CD4-positive, alpha-beta T cell treated with Interleukin-15 for 4 hours (primary cell): ENCODE results near the gene MADD.

Source experiments
- DNase-seq: peaks from one replicate; pipeline ENCODE4 v3.0.0-alpha.2; 2020; ENCODE audit warnings: low spot score

Gene MADD

GRCh38 chr11:47340980-47341775 is 71.2 kb downstream of the MADD start:
- no peak for DNase-seq

GRCh38 chr11:47342036-47342803 is 72.3 kb downstream of the MADD start:
- DNase-seq = no peak

- DNase-seq = no peak
These were observed 72.9 kb downstream of the MADD start for GRCh38 chr11:47342854-47343253.

- DNase-seq = no peak
These were observed 76.1 kb downstream of the MADD start for GRCh38 chr11:47345890-47346563.

- no peak for DNase-seq
These were observed 77.2 kb downstream of the MADD start for GRCh38 chr11:47347137-47347536.

GRCh38 chr11:47348131-47348802 is 78.3 kb downstream of the MADD start:
- no peak for DNase-seq

- no peak for DNase-seq
These were observed 78.9 kb downstream of the MADD start for GRCh38 chr11:47348859-47349258.

- DNase-seq = no peak
These were observed 79.7 kb downstream of the MADD start for GRCh38 chr11:47349521-47350095.

- DNase-seq = no peak
These were observed 80.4 kb downstream of the MADD start for GRCh38 chr11:47350315-47350714.

- DNase-seq = no peak
These were observed 81.5 kb downstream of the MADD start for GRCh38 chr11:47351156-47352126.

GRCh38 chr11:47352556-47352955 is 82.6 kb downstream of the MADD start, which contains the start of gene MYBPC3:
Gene MYBPC3 (minus strand): TSS chr11:47352702. CDS start chr11:47352647, 55 bp downstream.
- DNase-seq = no peak

- DNase-seq = no peak
These were observed 84.2 kb downstream of the MADD start for GRCh38 chr11:47353978-47354774.

- DNase-seq = no peak
These were observed 85.0 kb downstream of the MADD start for GRCh38 chr11:47354913-47355282.

- DNase-seq = no peak
These were observed 85.6 kb downstream of the MADD start for GRCh38 chr11:47355283-47356128.

GRCh38 chr11:47356129-47356997 is 86.4 kb downstream of the MADD start:
- no peak for DNase-seq

- DNase-seq = no peak
These were observed 87.0 kb downstream of the MADD start for GRCh38 chr11:47356998-47357329.

- no peak for DNase-seq
These were observed 88.2 kb downstream of the MADD start for GRCh38 chr11:47357985-47358730.
